HEK293 (cell line): Measurements from ENCODE around the gene DACT3.
A peak's percentile ranks its signal among the peaks of the same experiment; 100 is the strongest.

Source experiments
- CTCF ChIA-PET: fragments of 350-600 bp; formaldehyde crosslinking; extraction: SDS; loops from one replicate; lab custom pipeline; 2021; ENCODE audit warnings: antibody characterized with exemption; lab: Yijun Ruan, JAX
- POLR2A ChIA-PET: fragments of 300-600 bp; formaldehyde crosslinking; extraction: SDS; loops from one replicate; lab custom pipeline; 2020; ENCODE audit warnings: antibody characterized with exemption, inconsistent platforms; lab: Yijun Ruan, JAX
- H3K27ac ChIP-seq: fragments of 200-500 bp; sonication (Bioruptor generic); 2 replicates; pipeline ENCODE4 v1.5.1; 2014; ENCODE audit warnings: low read depth, low read length, control low read depth, inconsistent platforms; ENCODE audit errors: extremely low read depth
- H3K36me3 ChIP-seq, 2 experiments: fragments of 200-500 bp in 1 of 2; sonication (Bioruptor generic) in 1 of 2; 1 replicate in 1 of 2; 2 replicates in 1 of 2; pipeline ENCODE4 v1.5.1; 2014 to 2017; ENCODE audit warnings: inconsistent platforms in 2 of 2, low read length in 2 of 2; ENCODE audit not compliant: control insufficient read depth in 2 of 2, insufficient read depth in 1 of 2
- H3K4me1 ChIP-seq: fragments of 200-500 bp; sonication (Bioruptor generic); 2 replicates; pipeline ENCODE4 v1.5.1; 2014; ENCODE audit warnings: mild to moderate bottlenecking, low read length, inconsistent platforms; ENCODE audit not compliant: control insufficient read depth, insufficient read depth
- H3K4me3 ChIP-seq: 2 replicates; pipeline ENCODE4 v1.5.1; 2011; ENCODE audit warnings: low read depth, mild to moderate bottlenecking, control low read depth, low read length, moderate library complexity
- H3K9me3 ChIP-seq: fragments of 200-500 bp; sonication (Bioruptor generic); 2 replicates; pipeline ENCODE4 v1.5.1; 2014; ENCODE audit warnings: low read depth, low read length, inconsistent platforms; ENCODE audit not compliant: control insufficient read depth, insufficient read depth
- ATF2 ChIP-seq: fragments of 450-650 bp; formaldehyde crosslinking; IDR thresholded peaks from 2 replicates; pipeline ENCODE4 v1.5.1; 2016; ENCODE audit warnings: missing biosample characterization, missing genetic modification characterization, low read depth
- BCL11B ChIP-seq: fragments of 450-650 bp; formaldehyde crosslinking; IDR thresholded peaks from 2 replicates; pipeline ENCODE4 v1.5.1; 2016; ENCODE audit warnings: low read depth, missing biosample characterization, missing genetic modification characterization
- GFI1B ChIP-seq: fragments of 450-650 bp; formaldehyde crosslinking; IDR thresholded peaks from 2 replicates; pipeline ENCODE4 v1.5.1; 2016; ENCODE audit warnings: missing biosample characterization, missing genetic modification characterization
- HOXC10 ChIP-seq: sonication (generic); formaldehyde crosslinking; IDR thresholded peaks from 2 replicates; pipeline ENCODE4 v1.8.1; 2023; ENCODE audit warnings: mild to moderate bottlenecking, missing genetic modification reagents
- MEIS1 ChIP-seq: sonication (generic); formaldehyde crosslinking; IDR thresholded peaks from 2 replicates; pipeline ENCODE4 v1.8.1; 2022; ENCODE audit warnings: missing genetic modification reagents, mild to moderate bottlenecking, borderline replicate concordance
- OVOL3 ChIP-seq: fragments of 450-650 bp; formaldehyde crosslinking; IDR thresholded peaks from 2 replicates; pipeline ENCODE4 v1.5.1; 2016; ENCODE audit warnings: missing biosample characterization, missing genetic modification characterization
- SP2 ChIP-seq: fragments of 450-650 bp; formaldehyde crosslinking; IDR thresholded peaks from 2 replicates; pipeline ENCODE4 v1.5.1; 2016; ENCODE audit warnings: missing biosample characterization, missing genetic modification characterization
- TSHZ1 ChIP-seq: fragments of 450-650 bp; formaldehyde crosslinking; IDR thresholded peaks from 2 replicates; pipeline ENCODE4 v1.5.1; 2016; ENCODE audit warnings: missing biosample characterization, missing genetic modification characterization, borderline replicate concordance
- ZBTB20 ChIP-seq: fragments of 450-650 bp; formaldehyde crosslinking; IDR thresholded peaks from 2 replicates; pipeline ENCODE4 v1.5.1; 2016; ENCODE audit warnings: missing biosample characterization, missing genetic modification characterization
- ZNF114 ChIP-seq: fragments of 450-650 bp; formaldehyde crosslinking; IDR thresholded peaks from 2 replicates; pipeline ENCODE4 v1.5.0; 2017; ENCODE audit warnings: missing biosample characterization, missing genetic modification characterization
- ZNF174 ChIP-seq: fragments of 450-650 bp; formaldehyde crosslinking; IDR thresholded peaks from 2 replicates; pipeline ENCODE4 v1.5.0; 2017; ENCODE audit warnings: missing biosample characterization, mild to moderate bottlenecking, missing genetic modification characterization
- ZNF184 ChIP-seq: fragments of 450-650 bp; IDR thresholded peaks from 2 replicates; pipeline ENCODE4 v1.5.1; 2018; ENCODE audit warnings: missing biosample characterization, mild to moderate bottlenecking, missing genetic modification characterization
- ZNF350 ChIP-seq: fragments of 450-650 bp; formaldehyde crosslinking; IDR thresholded peaks from 2 replicates; pipeline ENCODE4 v1.5.0; 2017; ENCODE audit warnings: missing biosample characterization, mild to moderate bottlenecking, missing genetic modification characterization
- ZNF416 ChIP-seq: fragments of 450-650 bp; formaldehyde crosslinking; IDR thresholded peaks from 2 replicates; pipeline ENCODE4 v1.5.1; 2016; ENCODE audit warnings: missing biosample characterization, missing genetic modification characterization
- ZNF529 ChIP-seq: fragments of 450-650 bp; formaldehyde crosslinking; IDR thresholded peaks from 2 replicates; pipeline ENCODE4 v1.5.1; 2017; ENCODE audit warnings: missing genetic modification characterization, missing biosample characterization; ENCODE audit not compliant: insufficient replicate concordance
- ZNF571 ChIP-seq: fragments of 450-650 bp; formaldehyde crosslinking; IDR thresholded peaks from 2 replicates; pipeline ENCODE4 v1.5.0; 2017; ENCODE audit warnings: missing biosample characterization, missing genetic modification characterization
- ZNF585B ChIP-seq: fragments of 450-650 bp; formaldehyde crosslinking; IDR thresholded peaks from 2 replicates; pipeline ENCODE4 v1.5.1; 2016; ENCODE audit warnings: missing biosample characterization, missing genetic modification characterization
- ZNF660 ChIP-seq: fragments of 450-650 bp; IDR thresholded peaks from 2 replicates; pipeline ENCODE4 v1.5.1; 2018; ENCODE audit warnings: missing biosample characterization, mild to moderate bottlenecking, missing genetic modification characterization
- ZNF692 ChIP-seq: fragments of 450-650 bp; formaldehyde crosslinking; IDR thresholded peaks from 2 replicates; pipeline ENCODE4 v1.5.1; 2016; ENCODE audit warnings: missing biosample characterization, missing genetic modification characterization
- ZNF707 ChIP-seq: fragments of 450-650 bp; formaldehyde crosslinking; IDR thresholded peaks from 2 replicates; pipeline ENCODE4 v1.5.1; 2016; ENCODE audit warnings: missing biosample characterization, missing genetic modification characterization
- ZNF747 ChIP-seq: fragments of 450-650 bp; formaldehyde crosslinking; IDR thresholded peaks from 2 replicates; pipeline ENCODE4 v1.5.1; 2016; ENCODE audit warnings: missing biosample characterization, missing genetic modification characterization
- ZXDB ChIP-seq: fragments of 450-650 bp; formaldehyde crosslinking; IDR thresholded peaks from 2 replicates; pipeline ENCODE4 v1.5.1; 2016; ENCODE audit warnings: missing biosample characterization, missing genetic modification characterization

DACT3 gene

GRCh38 chr19:46691948-46692347 lies 31.0 kb upstream of the DACT3 start:
- POLR2A ChIA-PET = no interaction called here
- no peaks in the 10 kb centered on the region for H3K9me3 ChIP-seq
- no peak overlapping the region for H3K27ac ChIP-seq
- peaks cover 87 to 92% of the 10 kb centered on the region in 2 experiments for H3K36me3 ChIP-seq
- H3K4me1 ChIP-seq = no peaks in the 10 kb centered on the region
- no peak overlapping the region for H3K4me3 ChIP-seq
- CTCF ChIA-PET = interaction anchor here (0.8 to 4.0 kb wide), 3 partner anchors 11 to 149 kb away, joined by 3 to 30 read pairs (median 6); no protein-coding TSS in a partner anchor
- TF ChIP-seq ZNF114 (no peak), ZNF529 (tag by site-specific recombination) (no peak), ZNF707 (tag by site-specific recombination) (no peak), ZNF571 (tag by site-specific recombination) (no peak), GFI1B (tag by site-specific recombination) (no peak), BCL11B (no peak), SP2 (tag by site-specific recombination) (no peak), ZNF747 (no peak), ZNF350 (tag by site-specific recombination) (no peak), ATF2 (no peak), ZNF416 (no peak), OVOL3 (tag by site-specific recombination) (no peak), ZNF174 (no peak), ZXDB (tag by site-specific recombination) (no peak), ZNF585B (tag by site-specific recombination) (no peak), ZNF692 (tag by site-specific recombination) (no peak), HOXC10 (CRISPR knock-in tag) (no peak), ZNF660 (tag by site-specific recombination) (no peak)

GRCh38 chr19:46691104-46691503 lies 30.1 kb upstream of the DACT3 start:
- POLR2A ChIA-PET = interaction anchor here (0.8 kb wide), 1 partner anchor 90 kb away, joined by 3 read pairs; no protein-coding TSS in a partner anchor
- no peak for TF ChIP-seq TSHZ1 (tag by site-specific recombination)
- TF ChIP-seq ZNF184 (tag by site-specific recombination) = no peak
- TF ChIP-seq SP2 (tag by site-specific recombination) = peak; percentile 41
- TF ChIP-seq ZBTB20 (tag by site-specific recombination) = no peak
- TF ChIP-seq MEIS1 (CRISPR knock-in tag) = no peak
- Histone ChIP-seq H3K36me3 (peaks cover 87 to 89% of the 10 kb centered on the region in 2 experiments), H3K4me3 (no peak overlapping the region), H3K27ac (no peak overlapping the region), H3K9me3 (no peaks in the 10 kb centered on the region), H3K4me1 (no peaks in the 10 kb centered on the region)
- CTCF ChIA-PET = interaction anchor here (0.7 to 4.0 kb wide), 5 partner anchors 12 to 150 kb away, joined by 3 to 30 read pairs (median 6); no protein-coding TSS in a partner anchor
